GM10266 (cell line): ENCODE data around the gene LEP.
"Not testable (repeated sequence)": the region's sequence is repeated elsewhere in the genome, so short reads cannot be mapped to it uniquely, and the experiment has no call there.

Experiments
- DNase-seq: peaks from one replicate; pipeline ENCODE4 v3.0.0; 2012; ENCODE audit errors: extremely low spot score
- TF ChIP-seq, protein P1 (sequence below): IDR thresholded peaks from 2 replicates; pipeline ENCODE4 v1.5.1; 2012; ENCODE audit warnings: mild to moderate bottlenecking, low read depth; ENCODE audit not compliant: control insufficient read depth, insufficient read depth; ENCODE audit errors: missing control alignments

LEP gene

DNA sequence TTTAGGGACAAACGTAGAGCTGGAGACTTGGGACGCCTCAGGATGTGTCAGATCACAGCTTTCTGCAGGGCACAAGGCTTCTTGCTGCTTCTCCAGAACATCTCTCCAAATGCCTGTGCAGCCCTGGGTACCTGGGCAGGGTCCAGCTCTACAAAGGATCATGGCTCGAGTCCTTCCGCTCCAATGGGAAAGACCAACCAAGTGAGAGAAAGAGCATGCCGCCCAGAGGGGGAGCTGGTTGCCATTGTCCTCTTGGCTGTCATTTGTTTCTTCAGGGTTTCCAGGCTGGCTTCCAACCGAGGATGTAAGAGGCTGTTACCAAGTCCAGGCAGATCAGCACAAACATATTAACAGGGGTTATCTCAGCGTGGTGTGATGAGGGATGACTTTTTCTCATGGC, 5.6 kb upstream of the LEP start:
- DNase-seq: no peak
- TF ChIP-seq, protein P1, sequence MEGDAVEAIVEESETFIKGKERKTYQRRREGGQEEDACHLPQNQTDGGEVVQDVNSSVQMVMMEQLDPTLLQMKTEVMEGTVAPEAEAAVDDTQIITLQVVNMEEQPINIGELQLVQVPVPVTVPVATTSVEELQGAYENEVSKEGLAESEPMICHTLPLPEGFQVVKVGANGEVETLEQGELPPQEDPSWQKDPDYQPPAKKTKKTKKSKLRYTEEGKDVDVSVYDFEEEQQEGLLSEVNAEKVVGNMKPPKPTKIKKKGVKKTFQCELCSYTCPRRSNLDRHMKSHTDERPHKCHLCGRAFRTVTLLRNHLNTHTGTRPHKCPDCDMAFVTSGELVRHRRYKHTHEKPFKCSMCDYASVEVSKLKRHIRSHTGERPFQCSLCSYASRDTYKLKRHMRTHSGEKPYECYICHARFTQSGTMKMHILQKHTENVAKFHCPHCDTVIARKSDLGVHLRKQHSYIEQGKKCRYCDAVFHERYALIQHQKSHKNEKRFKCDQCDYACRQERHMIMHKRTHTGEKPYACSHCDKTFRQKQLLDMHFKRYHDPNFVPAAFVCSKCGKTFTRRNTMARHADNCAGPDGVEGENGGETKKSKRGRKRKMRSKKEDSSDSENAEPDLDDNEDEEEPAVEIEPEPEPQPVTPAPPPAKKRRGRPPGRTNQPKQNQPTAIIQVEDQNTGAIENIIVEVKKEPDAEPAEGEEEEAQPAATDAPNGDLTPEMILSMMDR: no peak

DNA sequence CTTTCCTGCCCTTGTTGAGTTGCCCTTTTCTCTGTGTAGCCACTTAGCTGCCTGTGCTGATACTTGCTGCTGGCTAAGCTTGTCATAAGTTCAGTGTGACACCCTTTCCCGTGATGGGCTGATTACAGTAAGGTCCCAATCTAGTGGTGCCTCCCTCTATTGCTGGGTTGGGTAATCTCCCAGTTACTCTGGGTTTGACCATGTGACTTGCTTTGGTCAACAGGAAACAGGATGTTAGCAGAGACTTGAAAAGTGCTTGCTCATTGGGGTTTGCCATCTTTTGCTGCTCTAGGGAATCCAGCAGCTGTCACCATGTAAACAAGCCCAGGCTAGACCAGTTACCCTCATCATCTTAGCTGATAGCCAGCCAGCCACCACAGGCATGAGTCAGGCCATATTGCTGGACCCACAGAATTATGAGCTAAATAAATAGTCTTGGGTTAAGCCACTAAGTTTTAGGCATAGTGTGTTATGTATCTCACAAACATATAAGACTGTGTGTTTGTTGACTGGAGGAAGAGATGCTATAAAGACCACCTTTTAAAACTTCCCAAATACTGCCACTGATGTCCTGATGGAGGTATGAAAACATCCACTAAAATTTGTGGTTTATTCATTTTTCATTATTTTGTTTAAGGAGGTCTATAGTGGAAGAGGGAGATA, 4.0 kb upstream of the LEP start:
- no peak for DNase-seq
- TF ChIP-seq, protein P1: no peak

DNA sequence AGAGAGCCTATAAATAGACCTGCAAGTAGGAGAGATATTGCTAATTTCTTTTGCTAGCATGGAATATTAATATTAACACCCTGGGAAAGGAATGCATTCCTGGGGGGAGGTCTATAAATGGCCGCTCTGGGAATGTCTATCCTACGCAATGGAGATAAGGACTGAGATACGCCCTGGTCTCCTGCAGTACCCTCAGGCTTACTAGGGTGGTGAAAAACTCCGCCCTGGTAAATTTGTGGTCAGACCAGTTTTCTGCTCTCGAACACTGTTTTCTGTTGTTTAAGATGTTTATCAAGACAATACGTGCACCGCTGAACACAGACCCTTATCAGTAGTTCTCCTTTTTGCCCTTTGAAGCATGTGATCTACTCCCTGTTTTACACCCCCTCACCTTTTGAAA, 1.9 kb upstream of the LEP start:
- not testable (repeated sequence) for DNase-seq

DNA sequence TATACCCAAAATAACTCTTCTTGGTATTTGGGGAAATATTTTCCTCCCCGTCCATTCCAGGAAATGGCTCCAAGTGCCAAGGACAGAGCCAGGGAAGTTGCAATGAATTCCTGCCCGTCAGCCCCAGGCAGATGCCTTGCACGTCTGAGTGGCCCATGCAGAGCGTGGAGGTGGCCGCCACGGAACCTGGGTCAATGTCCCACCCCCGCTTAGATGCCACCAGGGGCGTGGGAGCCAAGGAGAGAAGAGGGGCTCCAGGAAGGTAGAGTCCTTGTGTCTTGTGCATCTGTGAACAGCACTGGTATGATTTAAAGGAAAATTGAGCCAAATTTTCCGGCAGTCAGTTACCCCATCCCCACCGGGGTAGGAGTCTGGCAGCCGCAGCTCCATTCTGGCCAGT, 1.6 kb downstream of the LEP start:
- TF ChIP-seq, protein P1: no peak
- no peak for DNase-seq

- DNase-seq: no peak
- TF ChIP-seq, protein P1: no peak
Measured at GRCh38 chr7:128243273-128243672, 2.2 kb downstream of the LEP start.

DNA sequence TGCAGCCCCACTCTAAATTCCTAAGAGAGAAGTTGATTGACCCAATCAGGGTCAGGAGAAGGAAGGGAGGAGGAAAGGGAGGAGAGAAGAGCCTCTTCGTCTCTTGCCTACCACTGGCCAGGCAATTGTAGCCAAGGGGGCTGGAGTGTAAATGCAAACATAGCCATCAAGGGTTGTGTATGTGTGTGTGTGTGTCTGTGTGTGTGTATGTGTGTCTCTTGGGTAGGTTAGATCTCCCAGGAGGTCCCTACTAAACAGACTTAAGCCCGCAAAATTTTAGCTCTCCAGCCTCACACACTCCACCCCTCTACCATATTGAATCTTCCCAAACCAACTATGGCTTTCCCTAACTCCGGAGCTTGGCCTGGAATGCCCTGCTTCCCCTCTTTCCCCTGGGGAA, 3.8 kb downstream of the LEP start:
- TF ChIP-seq, protein P1: no peak
- DNase-seq: no peak

DNA sequence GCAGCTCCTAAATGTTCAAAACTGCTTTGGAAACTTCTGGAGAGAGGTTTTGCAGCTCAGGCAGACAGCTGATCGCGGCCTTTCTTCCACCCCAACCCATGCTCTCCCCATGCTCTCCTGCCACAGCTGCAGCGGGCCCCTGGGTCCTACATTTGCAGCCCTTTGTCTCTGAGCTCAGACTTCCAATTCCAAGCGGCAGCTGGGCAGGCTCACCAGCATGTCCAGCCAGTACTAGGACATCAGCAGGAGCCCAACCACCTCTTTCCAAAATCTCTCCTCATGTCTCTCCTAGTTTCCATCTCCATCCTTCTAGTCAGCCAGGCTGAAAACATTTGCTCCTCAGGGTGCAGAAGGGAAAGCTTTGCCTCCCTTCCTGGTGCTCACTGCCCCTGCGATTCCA, 6.0 kb downstream of the LEP start:
- TF ChIP-seq, protein P1: no peak
- DNase-seq: no peak

- DNase-seq: no peak
- TF ChIP-seq, protein P1: no peak
Measured at GRCh38 chr7:128247640-128248194, 6.6 kb downstream of the LEP start.
